ENCODE data around the gene CXCL10. TPM values are rescaled to one million over a fixed set of nuclear protein-coding genes. Genes with fewer than 3 reads are reported as not detected.

CXCL10 gene
- total RNA-seq, 1 experiment from 2014 or later: not detected

GRCh38 chr4:76060506-76060905 is 37.2 kb upstream of the CXCL10 start:
- CTCF ChIA-PET: no interaction called here
- in situ Hi-C loops (cut with HindIII; ENCODE audit: low pct_unique_long_range_greater_than_20kb, low sequenced_read_pairs): no loop called here

GRCh38 chr4:76059750-76060149 is 36.5 kb upstream of the CXCL10 start:
- in situ Hi-C loops (cut with HindIII; ENCODE audit: low pct_unique_long_range_greater_than_20kb, low sequenced_read_pairs) (no loop called here), intact Hi-C loops (cut with micrococcal nuclease; ENCODE audit: unreplicated experiment) (no loop called here)
- DNase-seq (ENCODE audit: low read depth, low spot score) (no peak), ATAC-seq (no peak)
- Histone ChIP-seq H3K36me3 (ENCODE audit: control insufficient read depth, insufficient read depth, low read length) (no peaks in the 10 kb centered on the region), H3K27ac (ENCODE audit: low read length) (no peak overlapping the region), H3K4me3 (ENCODE audit: low read depth in 2 of 2, low read length in 2 of 2) (no peak overlapping the region), H3K27me3 (ENCODE audit: control insufficient read depth, insufficient read depth, low read length) (peaks cover 9% of the 10 kb centered on the region), H3K4me1 (ENCODE audit: control insufficient read depth, insufficient read depth, low read length) (no peaks in the 10 kb centered on the region), H3K9me3 (ENCODE audit: control insufficient read depth, insufficient read depth, low read depth, low read length) (no peaks in the 10 kb centered on the region)
- BruUV-seq (replicated peaks): no TSS peak
- POLR2A ChIA-PET: no interaction called here
- CTCF ChIA-PET: interaction anchor here (0.6 kb wide), 1 partner anchor 144 kb away, joined by 5 read pairs; no protein-coding TSS in a partner anchor
- TF ChIP-seq TCF7L2 (IDR thresholded peaks at IDR 0.05; ENCODE audit: low read depth, low read length) (no peak), CTCF (IDR thresholded peaks at IDR 0.05) (no peak), POLR2AphosphoS5 (IDR thresholded peaks at IDR 0.05; ENCODE audit: low read depth, low read length) (no peak), SIN3A (IDR thresholded peaks at IDR 0.05; ENCODE audit: borderline replicate concordance, insufficient read depth, low read depth, low read length) (no peak), REST (IDR thresholded peaks at IDR 0.05; ENCODE audit: insufficient read depth in 1 of 2, low read depth in 2 of 2, low read length in 1 of 2) (no peak)

More at GRCh38 chr4:76060506-76060905, 37.2 kb upstream of the CXCL10 start:
- Histone ChIP-seq H3K27ac (ENCODE audit: low read length) (no peak overlapping the region), H3K9me3 (ENCODE audit: control insufficient read depth, insufficient read depth, low read depth, low read length) (no peaks in the 10 kb centered on the region), H3K36me3 (ENCODE audit: control insufficient read depth, insufficient read depth, low read length) (no peaks in the 10 kb centered on the region), H3K4me1 (ENCODE audit: control insufficient read depth, insufficient read depth, low read length) (no peaks in the 10 kb centered on the region), H3K27me3 (ENCODE audit: control insufficient read depth, insufficient read depth, low read length) (peaks cover 7% of the 10 kb centered on the region), H3K4me3 (ENCODE audit: low read depth in 2 of 2, low read length in 2 of 2) (no peak overlapping the region)
- POLR2A ChIA-PET: no interaction called here
- BruUV-seq (replicated peaks): no TSS peak
- no peak for TF ChIP-seq CTCF (IDR thresholded peaks at IDR 0.05)
- TF ChIP-seq TCF7L2 (IDR thresholded peaks at IDR 0.05; ENCODE audit: low read depth, low read length): no peak
- no peak for TF ChIP-seq REST (IDR thresholded peaks at IDR 0.05; ENCODE audit: insufficient read depth in 1 of 2, low read depth in 2 of 2, low read length in 1 of 2)
- no peak for TF ChIP-seq SIN3A (IDR thresholded peaks at IDR 0.05; ENCODE audit: borderline replicate concordance, insufficient read depth, low read depth, low read length)
- TF ChIP-seq POLR2AphosphoS5 (IDR thresholded peaks at IDR 0.05; ENCODE audit: low read depth, low read length): no peak
- no peak for DNase-seq (ENCODE audit: low read depth, low spot score)
- no peak for ATAC-seq
- intact Hi-C loops (cut with micrococcal nuclease; ENCODE audit: unreplicated experiment): no loop called here

All from Panc1 (cell line).